Smooth muscle cell (in vitro differentiated cells): ENCODE data around the gene KLF11. TPM values are rescaled to one million over a fixed set of nuclear protein-coding genes. Genes with fewer than 3 reads are reported as not detected.
A peak's percentile ranks its signal among the peaks of the same experiment; 100 is the strongest.

Experiments used
- DNase-seq: peaks from one replicate; lab custom pipeline; 2025; ENCODE audit not compliant: unreplicated experiment; lab: John Stamatoyannopoulos, UW
- H2AFZ ChIP-seq: fragments of 200-600 bp; sonication (generic); 2 replicates; pipeline ENCODE4 v1.6.0; 2016; ENCODE audit warnings: antibody characterized with exemption, low read depth, mild to moderate bottlenecking
- H3F3A ChIP-seq: fragments of 200-600 bp; sonication (generic); 2 replicates; pipeline ENCODE4 v1.6.0; 2017; ENCODE audit warnings: antibody characterized with exemption, low read depth
- H3K27ac ChIP-seq: fragments of 200-600 bp; sonication (generic); 2 replicates; pipeline ENCODE4 v1.5.1; 2016; ENCODE audit warnings: low read depth, mild to moderate bottlenecking
- H3K27me3 ChIP-seq: fragments of 200-600 bp; sonication (generic); 2 replicates; pipeline ENCODE4 v1.6.1; 2016; ENCODE audit warnings: low read depth, mild to moderate bottlenecking
- H3K36me3 ChIP-seq: fragments of 200-600 bp; sonication (generic); 2 replicates; pipeline ENCODE4 v1.5.1; 2016; ENCODE audit warnings: low read depth
- H3K4me1 ChIP-seq: fragments of 200-600 bp; sonication (generic); 2 replicates; pipeline ENCODE4 v1.5.1; 2016; ENCODE audit warnings: low read depth
- H3K4me2 ChIP-seq: fragments of 200-600 bp; sonication (generic); 2 replicates; pipeline ENCODE4 v1.6.0; 2016; ENCODE audit warnings: mild to moderate bottlenecking
- H3K4me3 ChIP-seq: fragments of 200-600 bp; sonication (generic); 2 replicates; pipeline ENCODE4 v1.5.1; 2016; ENCODE audit warnings: mild to moderate bottlenecking
- H3K79me2 ChIP-seq: fragments of 200-600 bp; sonication (generic); 2 replicates; pipeline ENCODE4 v1.6.0; 2016; ENCODE audit warnings: low read depth, mild to moderate bottlenecking
- H3K9ac ChIP-seq: fragments of 200-600 bp; sonication (generic); 2 replicates; pipeline ENCODE4 v1.6.0; 2016; ENCODE audit warnings: low read depth
- H3K9me3 ChIP-seq: fragments of 200-600 bp; sonication (generic); replicated peaks from 2 replicates; pipeline ENCODE4 v1.5.1; 2016; ENCODE audit warnings: low read depth
- H4K20me1 ChIP-seq: fragments of 200-600 bp; sonication (generic); 2 replicates; pipeline ENCODE4 v1.6.0; 2016; ENCODE audit warnings: low read depth
- WGBS: methylation state at CpG from one replicate; pipeline ENCODE4 v1.1.7; 2016; ENCODE audit warnings: low lambda C conversion rate; 5-methylcytosine and 5-hydroxymethylcytosine counted together
- polyA plus RNA-seq: library from polyadenylated mRNA; unstranded; fragments of >200 nt; fragmentation: Nextera tagmentation; extraction: Ambion mirVana; gene quantifications from 2 replicates; pipeline ENCODE4 v1.2.1, GENCODE V29; 2016
- total RNA-seq: library from RNA; depleted of rRNA; stranded (reverse); fragments of >200 nt; gene quantifications from 2 replicates; pipeline ENCODE4 v1.2.3, GENCODE V29; 2014
- TF ChIP-seq, protein P1 (sequence below): fragments of 200-600 bp; sonication (generic); IDR thresholded peaks from 2 replicates; pipeline ENCODE4 v1.5.1; 2017; ENCODE audit warnings: borderline replicate concordance, mild to moderate bottlenecking, antibody characterized with exemption; ENCODE audit not compliant: insufficient read depth, poor library complexity, severe bottlenecking

The KLF11 gene
- total and polyA plus RNA-seq, 2 experiments from 2014 or later = 9.9 to 12.7 TPM

DNA sequence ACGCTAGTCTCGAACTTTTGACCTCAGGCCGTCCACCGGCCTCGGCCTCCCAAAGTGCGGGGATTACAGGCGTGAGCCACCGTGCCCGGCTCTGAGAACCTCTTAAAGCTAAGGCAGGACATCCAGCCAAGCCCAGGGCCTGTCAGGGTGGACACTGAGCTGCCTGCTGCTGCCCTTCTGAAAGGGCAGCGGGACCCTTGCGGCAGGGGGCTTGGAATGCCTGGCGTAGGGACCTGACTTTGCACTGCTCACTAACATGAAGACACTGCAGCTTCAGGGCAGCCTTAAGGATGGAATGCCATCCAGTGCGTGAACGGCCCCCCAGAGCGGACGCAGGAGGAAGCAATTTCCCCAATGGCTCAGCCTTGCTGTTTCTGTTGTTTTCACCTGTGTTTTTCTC, 27.8 kb downstream of the KLF11 start:
- H3K4me3 ChIP-seq = no peak overlapping the region
- H3K79me2 ChIP-seq = no peaks in the 10 kb centered on the region
- no peaks in the 10 kb centered on the region for H4K20me1 ChIP-seq
- DNase-seq = no peak
- no peak overlapping the region for H3K9ac ChIP-seq
- H3K36me3 ChIP-seq = no peaks in the 10 kb centered on the region
- no peak overlapping the region for H2AFZ ChIP-seq
- no peak overlapping the region for H3K27ac ChIP-seq
- H3K4me1 ChIP-seq = no peaks in the 10 kb centered on the region
- TF ChIP-seq, protein P1, sequence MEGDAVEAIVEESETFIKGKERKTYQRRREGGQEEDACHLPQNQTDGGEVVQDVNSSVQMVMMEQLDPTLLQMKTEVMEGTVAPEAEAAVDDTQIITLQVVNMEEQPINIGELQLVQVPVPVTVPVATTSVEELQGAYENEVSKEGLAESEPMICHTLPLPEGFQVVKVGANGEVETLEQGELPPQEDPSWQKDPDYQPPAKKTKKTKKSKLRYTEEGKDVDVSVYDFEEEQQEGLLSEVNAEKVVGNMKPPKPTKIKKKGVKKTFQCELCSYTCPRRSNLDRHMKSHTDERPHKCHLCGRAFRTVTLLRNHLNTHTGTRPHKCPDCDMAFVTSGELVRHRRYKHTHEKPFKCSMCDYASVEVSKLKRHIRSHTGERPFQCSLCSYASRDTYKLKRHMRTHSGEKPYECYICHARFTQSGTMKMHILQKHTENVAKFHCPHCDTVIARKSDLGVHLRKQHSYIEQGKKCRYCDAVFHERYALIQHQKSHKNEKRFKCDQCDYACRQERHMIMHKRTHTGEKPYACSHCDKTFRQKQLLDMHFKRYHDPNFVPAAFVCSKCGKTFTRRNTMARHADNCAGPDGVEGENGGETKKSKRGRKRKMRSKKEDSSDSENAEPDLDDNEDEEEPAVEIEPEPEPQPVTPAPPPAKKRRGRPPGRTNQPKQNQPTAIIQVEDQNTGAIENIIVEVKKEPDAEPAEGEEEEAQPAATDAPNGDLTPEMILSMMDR = no peak
- 94% methylated on average over 16 of the region's 16 CpGs for WGBS
- H3K4me2 ChIP-seq = no peak overlapping the region
- no peaks in the 10 kb centered on the region for H3K9me3 ChIP-seq
- H3K27me3 ChIP-seq = peaks cover 13% of the 10 kb centered on the region
- no peaks in the 10 kb centered on the region for H3F3A ChIP-seq

DNA sequence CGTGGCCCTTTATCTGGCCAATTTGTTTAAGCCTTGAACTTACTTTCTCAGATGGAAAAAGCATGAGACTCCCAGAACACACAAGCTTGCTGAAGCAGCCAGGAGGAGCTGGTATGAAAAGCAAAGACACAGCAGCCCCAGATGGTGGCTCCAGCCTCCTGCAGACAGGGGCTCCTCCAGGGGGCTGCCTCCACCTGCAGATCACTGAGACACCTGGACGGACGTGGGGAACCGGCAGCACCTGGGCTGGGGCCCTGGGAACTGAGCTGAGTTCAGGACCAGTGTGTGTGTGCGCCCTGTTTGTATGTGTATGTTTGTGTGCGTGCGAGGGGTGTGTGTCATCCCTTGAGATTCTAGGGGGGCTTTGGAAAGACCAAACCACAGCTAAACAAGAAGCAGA, 28.2 kb downstream of the KLF11 start:
- H3F3A ChIP-seq = no peaks in the 10 kb centered on the region
- DNase-seq = no peak
- TF ChIP-seq, protein P1 = no peak
- no peak overlapping the region for H2AFZ ChIP-seq
- H3K4me2 ChIP-seq = no peak overlapping the region
- no peak overlapping the region for H3K4me3 ChIP-seq
- no peaks in the 10 kb centered on the region for H3K9me3 ChIP-seq
- H3K36me3 ChIP-seq = no peaks in the 10 kb centered on the region
- no peaks in the 10 kb centered on the region for H3K4me1 ChIP-seq
- H3K79me2 ChIP-seq = no peaks in the 10 kb centered on the region
- WGBS = 93% methylated on average over 7 of the region's 7 CpGs
- no peak overlapping the region for H3K9ac ChIP-seq
- H3K27me3 ChIP-seq = peaks cover 17% of the 10 kb centered on the region
- no peak overlapping the region for H3K27ac ChIP-seq
- no peaks in the 10 kb centered on the region for H4K20me1 ChIP-seq

DNA sequence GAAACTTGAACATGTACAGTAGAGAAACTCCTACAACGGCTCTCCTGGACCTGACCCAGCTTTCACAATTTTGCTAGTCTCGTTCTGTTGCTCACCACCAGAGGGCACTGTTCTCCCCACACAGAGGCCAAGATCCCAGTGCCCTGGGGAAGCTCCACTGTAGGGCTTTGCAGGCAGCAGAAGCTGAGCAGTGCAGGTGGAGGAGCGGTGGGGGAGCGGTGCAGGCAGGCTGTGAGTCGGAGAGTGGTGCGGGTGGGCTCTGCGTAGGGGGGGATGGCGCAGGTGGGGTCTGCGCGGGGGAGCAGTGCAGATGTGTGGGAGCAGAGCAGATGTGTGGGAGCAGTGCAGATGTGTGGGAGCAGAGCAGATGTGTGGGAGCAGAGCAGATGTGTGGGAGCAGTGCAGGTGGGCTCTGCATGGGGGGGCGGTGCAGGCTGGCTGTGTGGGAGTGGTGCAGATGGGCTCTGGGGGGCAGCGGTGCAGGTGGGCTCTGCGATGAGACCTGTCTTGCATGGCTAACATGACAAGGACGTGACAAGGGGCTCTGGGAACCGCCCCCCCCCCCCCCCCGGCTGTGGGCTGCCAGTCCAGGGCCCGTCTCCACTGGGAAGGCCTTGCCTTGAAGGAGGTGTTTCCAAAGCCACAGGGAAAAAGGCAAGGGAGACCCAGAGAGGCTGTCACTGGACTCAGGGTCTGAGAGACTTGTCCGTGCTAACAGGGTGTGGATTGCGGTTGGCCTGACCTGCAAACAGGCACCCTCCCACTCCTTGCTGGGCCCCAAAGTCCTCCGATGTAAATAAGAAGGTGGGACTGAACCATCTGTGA, 29.5 kb downstream of the KLF11 start:
- no peaks in the 10 kb centered on the region for H3K4me1 ChIP-seq
- H3K9ac ChIP-seq = no peak overlapping the region
- H4K20me1 ChIP-seq = no peaks in the 10 kb centered on the region
- no peak overlapping the region for H3K27ac ChIP-seq
- TF ChIP-seq, protein P1 = peak; percentile 79
- no peaks in the 10 kb centered on the region for H3K79me2 ChIP-seq
- H2AFZ ChIP-seq = no peak overlapping the region
- 26% methylated on average over 14 of the region's 20 CpGs for WGBS
- H3K4me3 ChIP-seq = no peak overlapping the region
- H3K36me3 ChIP-seq = no peaks in the 10 kb centered on the region
- no peaks in the 10 kb centered on the region for H3K9me3 ChIP-seq
- peak; percentile 11 for DNase-seq
- H3K27me3 ChIP-seq = peaks cover 30% of the 10 kb centered on the region
- H3F3A ChIP-seq = no peaks in the 10 kb centered on the region
- H3K4me2 ChIP-seq = no peak overlapping the region

DNA sequence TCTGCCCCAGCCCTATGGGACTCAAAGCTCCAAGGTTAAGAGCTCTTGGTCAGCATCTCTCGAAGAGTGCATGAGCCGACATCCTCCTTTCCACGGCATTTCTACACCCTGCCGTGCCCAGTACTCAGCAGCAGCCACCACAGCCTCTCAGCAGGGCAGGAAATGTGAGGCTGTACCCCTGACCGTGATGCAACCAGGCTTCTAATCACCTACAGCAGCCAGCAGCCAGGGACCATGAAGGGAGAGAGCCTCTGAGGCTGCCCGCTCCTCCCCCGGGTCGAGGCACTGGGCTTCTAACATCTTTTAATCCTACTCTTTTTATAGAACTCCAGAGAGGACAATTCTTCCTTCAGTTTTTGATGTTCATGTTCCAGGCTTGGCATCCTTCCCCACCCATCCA, 30.4 kb downstream of the KLF11 start:
- Histone ChIP-seq H3F3A (no peaks in the 10 kb centered on the region), H3K79me2 (no peaks in the 10 kb centered on the region), H3K27ac (no peak overlapping the region), H3K9me3 (no peaks in the 10 kb centered on the region), H3K4me2 (no peak overlapping the region), H3K9ac (no peak overlapping the region), H4K20me1 (no peaks in the 10 kb centered on the region), H3K4me3 (no peak overlapping the region), H3K27me3 (peaks cover 35% of the 10 kb centered on the region), H2AFZ (no peak overlapping the region), H3K36me3 (no peaks in the 10 kb centered on the region), H3K4me1 (no peaks in the 10 kb centered on the region)
- no peak for DNase-seq
- TF ChIP-seq, protein P1 = no peak
- WGBS = 83% methylated on average over 8 of the region's 8 CpGs
